ENCODE results near the gene UBE2G2.

The UBE2G2 gene

GRCh38 chr21:44801468-44802395 is at the start of gene UBE2G2:
TSS of gene UBE2G2 (minus strand) at chr21:44801820. CDS start at chr21:44801748, 72 bp downstream.
- peak; percentile 64 for DNase-seq

- no peak for DNase-seq
Measured at GRCh38 chr21:44850905-44851657, 49.5 kb upstream of the UBE2G2 start.

DNA sequence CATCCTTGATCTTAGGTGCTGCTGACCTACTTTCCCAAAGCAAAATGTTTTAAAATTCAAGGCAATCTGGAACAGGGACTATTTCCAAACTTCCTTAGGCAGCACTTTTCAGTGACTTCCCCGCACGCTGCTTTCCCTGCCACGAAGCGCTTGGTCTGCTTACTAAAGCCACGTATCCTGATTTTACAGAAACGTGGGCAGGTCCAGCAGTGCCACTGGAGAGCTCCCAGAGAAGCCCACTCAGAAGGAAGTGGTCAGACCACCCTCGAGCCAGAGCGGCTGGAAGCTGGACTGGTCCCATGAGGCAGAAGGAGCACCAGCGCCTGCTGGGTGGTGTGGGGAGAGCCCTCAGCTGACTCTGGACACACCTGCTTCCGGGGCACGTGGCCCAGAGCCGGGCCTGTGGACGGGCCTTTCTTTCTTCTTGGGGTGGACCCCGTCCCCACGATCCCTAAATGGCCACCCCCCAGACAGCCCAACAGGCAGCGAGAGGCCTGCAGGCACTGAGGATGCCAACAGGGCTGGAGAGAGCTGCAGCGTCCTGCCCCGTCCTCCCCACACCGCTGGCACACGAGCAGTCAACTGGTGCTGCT is 48.7 kb upstream of the UBE2G2 start:
- DNase-seq = no peak

GRCh38 chr21:44849616-44850130 is 48.1 kb upstream of the UBE2G2 start:
- no peak for DNase-seq

DNA sequence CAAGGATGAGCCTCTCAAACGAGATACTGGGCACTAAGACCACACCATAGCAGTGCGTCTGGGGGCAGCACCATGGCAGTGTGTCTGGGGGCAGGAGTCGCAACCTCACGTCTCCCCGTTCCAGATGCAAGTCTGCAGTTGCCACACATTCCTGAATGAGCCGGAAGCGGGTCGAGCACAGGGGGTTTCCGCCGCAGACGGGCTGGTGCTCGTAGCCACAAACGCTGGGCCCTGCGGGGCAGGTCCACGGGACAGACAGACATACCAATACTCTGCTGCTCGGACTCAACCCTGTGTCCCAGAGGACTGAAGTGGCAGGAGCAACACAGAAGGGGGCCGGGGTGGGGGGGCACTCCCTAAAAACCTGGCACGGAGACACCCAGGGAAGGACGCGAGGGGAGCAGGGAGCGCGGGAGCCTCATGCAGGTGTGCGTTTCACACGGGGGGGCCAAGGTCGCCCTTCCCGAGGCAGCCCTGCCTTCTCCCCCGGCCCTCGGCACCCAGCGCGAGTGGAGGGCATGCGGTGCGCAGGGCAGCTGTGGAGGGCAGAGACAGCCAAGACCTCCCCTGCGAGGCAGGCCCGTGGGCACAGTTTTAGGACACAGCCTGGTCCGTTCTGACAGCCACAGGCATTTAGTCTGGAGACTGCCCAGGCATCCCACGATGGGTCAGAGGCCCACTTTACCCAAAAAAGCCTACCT is 47.4 kb upstream of the UBE2G2 start:
- no peak for DNase-seq

DNA sequence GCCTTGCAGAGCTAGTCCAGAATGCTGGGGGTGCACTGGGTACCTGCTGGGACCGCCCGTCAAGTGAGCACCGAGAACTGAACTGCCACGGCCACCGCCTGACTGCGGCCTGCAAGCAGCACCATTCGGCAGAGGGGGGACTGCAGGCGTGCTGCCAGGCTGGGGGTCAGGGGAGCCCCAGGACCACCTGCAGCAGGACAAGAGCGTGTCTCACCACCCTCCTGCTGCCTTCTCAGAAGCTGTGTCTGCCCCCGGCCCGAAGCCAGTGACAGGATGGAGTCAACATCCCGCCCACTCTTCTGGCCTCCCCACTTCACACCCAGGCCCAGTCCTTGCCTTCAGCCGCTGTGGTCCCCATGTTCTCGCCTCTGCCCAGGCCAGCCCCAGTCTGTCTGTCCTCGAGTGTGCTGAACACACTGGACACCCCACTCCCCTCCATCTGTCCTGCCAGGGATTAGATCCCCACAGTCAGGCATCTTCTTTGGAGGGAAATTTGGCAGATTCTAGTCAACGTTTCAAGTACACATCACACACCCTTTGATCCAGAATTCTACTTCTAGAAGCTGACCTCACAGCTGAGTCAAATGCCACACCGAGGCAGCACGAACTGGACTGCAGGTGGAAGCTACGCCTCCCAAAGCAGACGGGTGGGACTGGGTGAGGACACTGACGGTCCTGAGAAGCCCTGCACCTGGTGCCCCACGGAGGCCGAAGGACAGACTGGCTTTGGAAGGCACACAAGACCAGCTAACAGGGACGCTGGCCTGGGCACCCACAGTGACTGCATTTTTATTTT is 45.8 kb upstream of the UBE2G2 start:
- DNase-seq = no peak

DNA sequence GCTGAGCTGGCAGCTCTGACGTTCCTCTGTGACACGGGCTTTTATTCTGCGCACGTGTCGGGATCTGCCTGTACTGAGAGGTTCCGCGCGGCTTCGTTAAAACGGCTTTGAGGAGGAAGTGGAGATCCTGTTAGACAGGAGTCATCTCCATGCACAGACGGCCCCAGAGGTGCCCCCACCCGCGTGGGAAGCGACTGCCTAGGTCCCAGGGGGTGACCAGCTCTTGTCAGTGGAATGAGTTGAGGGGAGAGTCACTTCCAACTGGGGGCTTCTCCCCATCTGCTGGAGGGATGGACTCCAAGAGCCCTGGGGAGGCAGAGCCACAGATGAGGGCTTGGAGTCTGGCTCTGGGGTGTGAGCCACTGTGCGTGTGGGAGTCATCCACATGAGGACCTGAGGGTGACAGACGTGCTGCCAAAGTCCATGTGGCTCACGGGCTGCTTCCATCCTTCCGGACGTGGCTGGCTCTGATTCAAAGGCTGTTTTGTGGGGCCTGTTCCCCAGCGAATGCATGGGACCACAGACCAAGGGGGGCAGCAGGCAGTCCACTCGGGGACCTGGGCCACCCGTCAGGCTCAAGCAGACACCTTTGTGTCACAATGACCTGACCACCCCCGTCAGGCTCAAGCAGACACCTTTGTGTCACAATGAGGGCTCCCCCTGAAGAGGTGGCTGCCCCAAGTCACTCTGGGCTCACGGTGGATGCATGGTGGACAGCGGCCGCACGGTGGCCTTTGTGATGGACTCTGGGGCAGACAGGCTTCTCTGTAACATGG is 45.1 kb upstream of the UBE2G2 start:
- DNase-seq = no peak

DNA sequence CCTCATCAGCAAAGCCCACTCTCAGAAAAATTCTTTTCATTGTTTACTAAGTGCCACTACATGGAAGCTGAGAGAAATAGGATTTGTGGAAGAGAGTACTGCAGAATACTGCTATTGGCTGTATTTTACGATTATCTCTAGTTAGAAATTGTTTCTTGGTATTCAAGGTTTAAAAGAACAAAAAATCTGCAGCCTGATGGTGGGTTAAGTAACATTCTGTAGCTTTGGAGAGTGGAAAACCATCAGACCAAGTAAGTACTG is 44.5 kb upstream of the UBE2G2 start:
- peak; percentile 27 for DNase-seq

- DNase-seq = peak; percentile 32
Measured at GRCh38 chr21:44845418-44846223, 44.0 kb upstream of the UBE2G2 start.

GRCh38 chr21:44844256-44844655 is 42.6 kb upstream of the UBE2G2 start:
- DNase-seq = no peak

- no peak for DNase-seq
Measured at GRCh38 chr21:44842721-44843445, 41.3 kb upstream of the UBE2G2 start.

GRCh38 chr21:44842087-44842486 is 40.5 kb upstream of the UBE2G2 start:
- DNase-seq = no peak

DNA sequence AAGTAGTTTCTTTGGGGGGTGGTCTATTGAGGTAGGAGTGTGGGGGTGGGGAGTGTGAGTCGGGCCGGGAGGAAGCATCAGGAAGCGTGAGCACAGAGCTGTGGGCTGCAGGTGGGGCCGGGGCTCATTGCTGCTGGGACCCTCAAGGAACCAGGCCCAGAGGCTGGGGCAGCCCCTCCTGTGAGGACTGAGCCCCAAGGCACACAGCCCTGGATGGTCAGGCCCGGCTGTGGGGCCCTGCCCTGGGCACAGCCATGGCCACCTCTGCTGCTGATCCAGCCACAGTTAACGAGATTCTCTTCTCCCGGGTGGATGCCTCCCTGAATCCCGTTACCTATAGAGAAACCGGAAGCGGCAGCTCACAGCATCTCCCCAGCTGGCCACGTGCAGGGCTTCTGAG is 39.2 kb upstream of the UBE2G2 start:
- DNase-seq = no peak

DNA sequence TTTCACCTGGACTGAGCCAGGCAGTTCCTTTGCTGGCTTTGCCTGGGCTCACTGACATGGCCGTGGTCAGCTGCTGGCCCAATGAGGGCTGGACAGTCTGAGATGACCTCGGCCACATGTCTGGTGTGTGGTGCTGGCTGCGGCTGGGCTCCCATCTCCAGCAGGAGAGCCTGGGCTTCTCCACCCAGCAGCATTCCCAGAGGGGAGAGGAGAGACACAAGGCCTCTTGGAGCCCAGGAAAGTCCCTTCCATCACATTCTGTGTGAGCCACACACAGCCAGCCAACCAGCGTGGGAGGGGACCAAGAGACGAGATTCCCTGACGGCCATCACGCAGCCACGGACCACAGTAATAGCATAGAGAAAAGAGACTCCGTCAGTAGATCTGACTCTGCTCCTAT is 37.3 kb upstream of the UBE2G2 start:
- no peak for DNase-seq

- DNase-seq = no peak
Measured at GRCh38 chr21:44838039-44838895, 36.6 kb upstream of the UBE2G2 start.

DNA sequence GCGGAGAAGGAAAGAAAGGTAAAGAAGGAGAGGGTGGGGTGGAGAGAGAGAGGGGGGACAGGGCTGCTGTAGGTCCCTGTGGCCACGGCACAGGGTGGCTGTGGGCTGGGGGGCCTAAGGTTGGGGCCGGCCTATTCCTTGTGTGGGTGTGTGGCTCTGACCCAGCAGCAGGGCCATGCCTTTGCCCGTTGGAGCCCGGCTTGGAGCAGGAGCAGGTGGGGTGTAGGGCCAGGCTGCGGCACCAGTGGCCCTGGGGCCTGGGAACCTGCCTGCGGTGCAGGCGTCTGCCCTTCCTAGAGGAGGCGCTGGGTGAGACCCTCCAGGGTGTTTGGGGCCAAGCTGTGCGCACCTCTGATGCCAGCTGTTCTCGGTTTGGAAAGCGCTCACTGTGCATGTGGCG is 35.9 kb upstream of the UBE2G2 start:
- DNase-seq = no peak

GRCh38 chr21:44836666-44837471 is 35.2 kb upstream of the UBE2G2 start:
- DNase-seq = no peak

- DNase-seq = no peak
Measured at GRCh38 chr21:44836349-44836665, 34.7 kb upstream of the UBE2G2 start.
